Adipocyte (in vitro differentiated cells): Measurements from ENCODE around the gene RHBDL3.
A peak's percentile ranks its signal among the peaks of the same experiment; 100 is the strongest.
"Not testable (repeated sequence)": the region's sequence is repeated elsewhere in the genome, so short reads cannot be mapped to it uniquely, and the experiment has no call there.

ENCODE experiments used
- DNase-seq: peaks from one replicate; pipeline ENCODE4 v3.0.0-alpha.2; 2015; ENCODE audit warnings: low read depth
- H3K27me3 ChIP-seq: replicated peaks from 2 replicates; pipeline ENCODE4 v1.7.0; 2013; ENCODE audit warnings: mild to moderate bottlenecking, low read length, moderate library complexity; ENCODE audit not compliant: control insufficient read depth, insufficient read depth
- H3K36me3 ChIP-seq: 2 replicates; pipeline ENCODE4 v1.7.0; 2013; ENCODE audit warnings: low read length, mild to moderate bottlenecking, moderate library complexity; ENCODE audit not compliant: control insufficient read depth, insufficient read depth, severe bottlenecking
- H3K4me1 ChIP-seq: 2 replicates; pipeline ENCODE4 v1.7.0; 2013; ENCODE audit warnings: mild to moderate bottlenecking, low read length, moderate library complexity; ENCODE audit not compliant: control insufficient read depth, insufficient read depth
- H3K4me3 ChIP-seq: 2 replicates; pipeline ENCODE4 v1.7.0; 2013; ENCODE audit warnings: mild to moderate bottlenecking, low read length, moderate library complexity
- H3K9ac ChIP-seq: 2 replicates; pipeline ENCODE4 v1.7.0; 2013; ENCODE audit warnings: mild to moderate bottlenecking, low read length, moderate library complexity
- H3K9me3 ChIP-seq: 2 replicates; pipeline ENCODE4 v1.7.0; 2013; ENCODE audit warnings: mild to moderate bottlenecking, low read length, moderate library complexity; ENCODE audit not compliant: control insufficient read depth

RHBDL3 gene

GRCh38 chr17:32256012-32256700 is 9.5 kb upstream of the RHBDL3 start:
- H3K9me3 ChIP-seq = no peaks in the 10 kb centered on the region
- H3K27me3 ChIP-seq = peaks cover 3% of the 10 kb centered on the region
- peaks cover 24% of the 10 kb centered on the region for H3K4me1 ChIP-seq
- no peaks in the 10 kb centered on the region for H3K36me3 ChIP-seq
- H3K9ac ChIP-seq = no peak overlapping the region
- DNase-seq = no peak
- no peak overlapping the region for H3K4me3 ChIP-seq

GRCh38 chr17:32256701-32257019 is 9.0 kb upstream of the RHBDL3 start:
- no peaks in the 10 kb centered on the region for H3K36me3 ChIP-seq
- H3K4me3 ChIP-seq = no peak overlapping the region
- no peak overlapping the region for H3K9ac ChIP-seq
- H3K4me1 ChIP-seq = peaks cover 24% of the 10 kb centered on the region
- H3K27me3 ChIP-seq = peaks cover 8% of the 10 kb centered on the region
- no peak for DNase-seq
- no peaks in the 10 kb centered on the region for H3K9me3 ChIP-seq

DNA sequence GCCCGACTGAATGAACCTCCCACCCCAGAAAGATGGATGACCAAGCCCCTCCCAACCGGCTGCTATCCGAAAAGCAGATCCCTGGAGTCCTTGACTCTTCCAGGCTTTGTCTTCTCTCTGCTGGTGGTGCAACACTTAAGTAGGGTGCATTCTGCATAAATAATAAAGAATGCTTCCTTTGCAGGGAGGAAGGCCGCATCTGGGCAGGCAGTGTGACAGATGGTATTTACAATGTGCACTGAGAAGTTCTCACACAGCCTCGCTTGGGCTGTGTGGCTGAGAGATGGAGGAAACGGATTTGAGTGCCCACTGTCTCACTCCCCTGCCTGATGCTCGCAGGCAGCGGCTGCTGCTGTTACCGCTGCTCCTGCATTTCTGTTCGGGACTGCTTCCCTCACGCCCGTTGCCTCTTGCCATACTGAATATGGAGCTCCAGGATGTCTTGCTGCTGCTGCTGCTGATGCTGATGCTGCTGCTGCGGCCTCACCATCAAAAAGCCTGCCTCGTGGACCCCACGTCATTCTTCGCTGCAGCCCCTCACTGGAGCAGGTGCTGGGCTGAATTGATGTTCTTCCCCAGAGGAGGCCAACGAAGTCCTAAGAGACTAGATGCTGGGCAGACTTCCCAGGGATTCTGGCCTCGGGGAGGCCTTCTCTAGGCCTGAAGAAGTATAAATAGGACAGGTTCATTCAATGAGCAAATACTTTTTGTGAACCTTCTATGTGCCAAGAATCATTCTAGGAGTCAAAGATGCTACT is 7.1 kb upstream of the RHBDL3 start:
- H3K27me3 ChIP-seq = peaks cover 26% of the 10 kb centered on the region
- no peaks in the 10 kb centered on the region for H3K36me3 ChIP-seq
- H3K9ac ChIP-seq = no peak overlapping the region
- H3K4me3 ChIP-seq = no peak overlapping the region
- no peaks in the 10 kb centered on the region for H3K9me3 ChIP-seq
- peaks cover 24% of the 10 kb centered on the region for H3K4me1 ChIP-seq
- no peak for DNase-seq

- H3K27me3 ChIP-seq = peaks cover 36% of the 10 kb centered on the region
These were observed 6.0 kb upstream of the RHBDL3 start for GRCh38 chr17:32259586-32259985.

GRCh38 chr17:32261417-32261736 is 4.3 kb upstream of the RHBDL3 start:
- Histone ChIP-seq H3K9me3 (no peaks in the 10 kb centered on the region), H3K4me1 (peaks cover 17% of the 10 kb centered on the region), H3K9ac (no peak overlapping the region), H3K4me3 (no peak overlapping the region), H3K36me3 (no peaks in the 10 kb centered on the region), H3K27me3 (peaks cover 40% of the 10 kb centered on the region)
- DNase-seq = no peak

More at GRCh38 chr17:32259586-32259985, 6.0 kb upstream of the RHBDL3 start:
- no peaks in the 10 kb centered on the region for H3K36me3 ChIP-seq
- H3K4me1 ChIP-seq = peaks cover 24% of the 10 kb centered on the region
- peak; percentile 50 for DNase-seq
- no peak overlapping the region for H3K4me3 ChIP-seq
- no peak overlapping the region for H3K9ac ChIP-seq
- no peaks in the 10 kb centered on the region for H3K9me3 ChIP-seq

GRCh38 chr17:32261936-32262510 is 3.6 kb upstream of the RHBDL3 start:
- peaks cover 46% of the 10 kb centered on the region for H3K27me3 ChIP-seq

GRCh38 chr17:32263515-32263914 is 2.1 kb upstream of the RHBDL3 start:
- Histone ChIP-seq H3K27me3 (peaks cover 58% of the 10 kb centered on the region), H3K4me1 (peaks cover 12% of the 10 kb centered on the region)
- not testable (repeated sequence) for DNase-seq, H3K36me3 ChIP-seq, H3K9ac ChIP-seq, H3K4me3 ChIP-seq, H3K9me3 ChIP-seq

More at GRCh38 chr17:32261936-32262510, 3.6 kb upstream of the RHBDL3 start:
- H3K9ac ChIP-seq = no peak overlapping the region
- no peaks in the 10 kb centered on the region for H3K36me3 ChIP-seq
- no peaks in the 10 kb centered on the region for H3K9me3 ChIP-seq
- DNase-seq = no peak
- H3K4me1 ChIP-seq = peaks cover 15% of the 10 kb centered on the region
- no peak overlapping the region for H3K4me3 ChIP-seq

DNA sequence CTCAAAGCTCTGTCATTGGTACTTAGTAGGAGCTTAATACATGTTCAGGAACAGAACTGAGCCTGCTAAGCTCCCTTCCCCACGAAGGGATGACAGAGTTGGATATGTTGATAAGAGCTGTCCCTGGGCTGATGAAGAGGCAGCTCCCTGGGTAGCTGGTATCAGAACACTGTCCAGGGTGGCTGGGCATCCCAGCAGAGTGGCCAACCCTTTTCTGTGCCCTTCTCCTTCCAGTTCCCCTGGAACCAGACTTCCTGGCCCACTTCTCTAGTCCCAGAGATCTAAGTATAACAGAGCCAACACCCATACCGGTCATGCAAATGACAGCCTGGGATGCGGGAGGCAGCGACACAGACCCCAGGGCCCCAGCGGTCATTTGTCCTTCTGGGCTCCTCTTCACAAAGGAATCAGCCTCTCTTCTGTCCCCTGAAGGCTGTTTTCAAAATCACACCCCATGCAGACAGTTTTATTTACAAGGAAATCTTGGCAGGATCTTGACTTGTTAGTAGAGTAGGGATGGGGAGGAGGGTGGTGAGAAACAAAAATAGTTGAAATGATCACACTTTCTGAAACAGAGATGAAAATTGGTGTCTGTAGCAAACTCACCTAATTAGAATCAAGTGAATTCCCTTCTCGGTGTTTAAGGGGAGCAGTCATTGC is 1.4 kb upstream of the RHBDL3 start:
- Histone ChIP-seq H3K4me1 (peaks cover 11% of the 10 kb centered on the region), H3K9me3 (no peaks in the 10 kb centered on the region), H3K9ac (no peak overlapping the region), H3K36me3 (no peaks in the 10 kb centered on the region), H3K27me3 (peaks cover 61% of the 10 kb centered on the region), H3K4me3 (no peak overlapping the region)
- DNase-seq = peak; percentile 31

DNA sequence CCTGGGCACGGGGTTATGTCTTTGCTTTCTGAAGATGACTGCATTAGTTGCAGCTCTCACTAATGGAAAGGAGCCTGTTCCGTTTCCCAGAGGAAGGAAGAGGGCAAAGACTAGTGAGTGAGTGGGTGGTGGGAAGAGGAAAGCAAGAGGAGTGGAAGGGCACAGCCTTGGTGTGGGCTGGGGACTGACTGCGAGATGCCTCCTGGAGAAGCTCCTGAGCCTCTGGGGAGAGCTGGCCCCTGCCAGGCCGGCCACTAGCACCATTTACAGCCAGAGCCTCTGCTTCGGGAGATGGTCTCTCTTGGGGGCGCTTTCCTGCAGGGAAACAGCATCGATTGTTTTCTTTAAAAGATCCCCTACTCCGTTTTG is 825 bp upstream of the RHBDL3 start:
- Histone ChIP-seq H3K9me3 (no peaks in the 10 kb centered on the region), H3K4me1 (peaks cover 6% of the 10 kb centered on the region), H3K4me3 (no peak overlapping the region), H3K27me3 (peaks cover 66% of the 10 kb centered on the region), H3K9ac (no peak overlapping the region), H3K36me3 (no peaks in the 10 kb centered on the region)
- DNase-seq = peak; percentile 8

DNA sequence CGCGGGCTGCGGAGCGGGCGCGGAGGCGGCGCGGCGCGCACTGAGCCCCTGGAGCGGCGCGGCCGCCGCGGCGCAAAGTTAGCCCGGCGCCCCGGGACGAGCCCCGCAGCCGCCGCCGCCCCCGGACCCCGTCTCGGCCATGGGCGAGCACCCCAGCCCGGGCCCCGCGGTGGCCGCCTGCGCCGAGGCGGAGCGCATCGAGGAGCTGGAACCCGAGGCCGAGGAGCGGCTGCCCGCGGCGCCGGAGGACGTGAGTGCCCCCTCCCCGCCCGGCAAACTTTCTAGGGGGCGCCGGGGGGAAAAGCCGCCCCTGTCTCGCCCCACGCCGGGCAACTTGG is 388 bp downstream of the RHBDL3 start:
- no peak for DNase-seq
- H3K4me1 ChIP-seq = peaks cover 5% of the 10 kb centered on the region

More for the DNA sequence above, 388 bp downstream of the RHBDL3 start:
- Histone ChIP-seq H3K36me3 (no peaks in the 10 kb centered on the region), H3K9me3 (no peaks in the 10 kb centered on the region), H3K27me3 (peaks cover 70% of the 10 kb centered on the region), H3K9ac (no peak overlapping the region), H3K4me3 (peak overlapping the region; percentile 72)
